HEK293T (cell line): ENCODE measurements around the gene TOP3A.

Experiments used
- CTCF ChIA-PET: fragments of 350-600 bp; formaldehyde crosslinking; extraction: SDS; loops from one replicate; lab custom pipeline; 2021; ENCODE audit warnings: antibody characterized with exemption, inconsistent platforms; lab: Yijun Ruan, JAX
- POLR2A ChIA-PET: fragments of 350-600 bp; formaldehyde crosslinking; extraction: SDS; loops from one replicate; lab custom pipeline; 2020; ENCODE audit warnings: antibody characterized with exemption, inconsistent platforms; lab: Yijun Ruan, JAX
- DNase-seq: peaks from one replicate; pipeline ENCODE4 v3.0.0; 2012; ENCODE audit warnings: mixed read lengths; ENCODE audit errors: extremely low spot score
- ARNT ChIP-seq: fragments of 450-650 bp; IDR thresholded peaks from 2 replicates; pipeline ENCODE4 v1.6.1; 2017; ENCODE audit warnings: mild to moderate bottlenecking
- BHLHE40 ChIP-seq: fragments of 450-650 bp; IDR thresholded peaks from 2 replicates; pipeline ENCODE4 v1.6.1; 2016; ENCODE audit warnings: mild to moderate bottlenecking, moderate library complexity, borderline replicate concordance
- CTBP1 ChIP-seq: fragments of 450-650 bp; IDR thresholded peaks from 2 replicates; pipeline ENCODE4 v1.6.1; 2016; ENCODE audit warnings: borderline replicate concordance
- ELF4 ChIP-seq: fragments of 450-650 bp; IDR thresholded peaks from 2 replicates; pipeline ENCODE4 v1.6.1; 2017; ENCODE audit warnings: antibody characterized with exemption
- FOXA1 ChIP-seq: fragments of 450-650 bp; IDR thresholded peaks from 2 replicates; pipeline ENCODE4 v1.6.1; 2016; ENCODE audit warnings: mild to moderate bottlenecking
- FOXK2 ChIP-seq: fragments of 450-650 bp; IDR thresholded peaks from 2 replicates; pipeline ENCODE4 v1.6.1; 2016; ENCODE audit warnings: mild to moderate bottlenecking
- FOXM1 ChIP-seq: fragments of 450-650 bp; IDR thresholded peaks from 2 replicates; pipeline ENCODE4 v1.6.1; 2017; ENCODE audit warnings: mild to moderate bottlenecking, borderline replicate concordance
- HDGF ChIP-seq: fragments of 450-650 bp; IDR thresholded peaks from 2 replicates; pipeline ENCODE4 v1.6.1; 2017; ENCODE audit warnings: antibody characterized with exemption, borderline replicate concordance
- L3MBTL2 ChIP-seq: fragments of 450-650 bp; conservative IDR thresholded peaks from 2 replicates; pipeline ENCODE4 v1.6.1; 2016; ENCODE audit warnings: mild to moderate bottlenecking
- LEF1 ChIP-seq: fragments of 450-650 bp; IDR thresholded peaks from 2 replicates; pipeline ENCODE4 v1.6.1; 2017; ENCODE audit warnings: mild to moderate bottlenecking, borderline replicate concordance
- NFRKB ChIP-seq: fragments of 450-650 bp; IDR thresholded peaks from 2 replicates; pipeline ENCODE4 v1.6.1; 2016; ENCODE audit warnings: mild to moderate bottlenecking, moderate library complexity
- PKNOX1 ChIP-seq: fragments of 450-650 bp; IDR thresholded peaks from 2 replicates; pipeline ENCODE4 v1.6.1; 2016
- SP1 ChIP-seq: fragments of 450-650 bp; IDR thresholded peaks from 2 replicates; pipeline ENCODE4 v1.6.1; 2017
- SUZ12 ChIP-seq: fragments of 450-650 bp; IDR thresholded peaks from 2 replicates; pipeline ENCODE4 v1.6.1; 2016; ENCODE audit warnings: mild to moderate bottlenecking
- TARDBP ChIP-seq: fragments of 450-650 bp; IDR thresholded peaks from 2 replicates; pipeline ENCODE4 v1.6.1; 2016
- ZNF384 ChIP-seq: fragments of 450-650 bp; IDR thresholded peaks from 2 replicates; pipeline ENCODE4 v1.6.1; 2016

TOP3A gene

GRCh38 chr17:18251204-18251603, 63.6 kb downstream of the TOP3A start:
- no peak for DNase-seq
- ChIA-PET POLR2A (no interaction called here), CTCF (no interaction called here)
- TF ChIP-seq SP1 = no peak
- TF ChIP-seq LEF1 = no peak
- no peak for TF ChIP-seq ELF4
- no peak for TF ChIP-seq ARNT
- no peak for TF ChIP-seq TARDBP
- TF ChIP-seq ZNF384 = no peak
- TF ChIP-seq FOXK2 = no peak
- no peak for TF ChIP-seq BHLHE40
- no peak for TF ChIP-seq FOXA1
- no peak for TF ChIP-seq NFRKB
- TF ChIP-seq HDGF = no peak
- no peak for TF ChIP-seq SUZ12

- ChIA-PET CTCF (no interaction called here), POLR2A (no interaction called here)
- TF ChIP-seq HDGF = no peak
- TF ChIP-seq CTBP1 = no peak
- TF ChIP-seq FOXM1 = no peak
- TF ChIP-seq NFRKB = no peak
- TF ChIP-seq L3MBTL2 = no peak
- no peak for TF ChIP-seq ELF4
- no peak for TF ChIP-seq SP1
- DNase-seq = no peak
These were observed 64.1 kb downstream of the TOP3A start for GRCh38 chr17:18250708-18251107.

- TF ChIP-seq ELF4 (no peak), ARNT (no peak), CTBP1 (no peak)
- no peak for DNase-seq
- ChIA-PET POLR2A (no interaction called here), CTCF (no interaction called here)
These were observed 64.5 kb downstream of the TOP3A start for GRCh38 chr17:18250259-18250658.

GRCh38 chr17:18248811-18249210, 66.0 kb downstream of the TOP3A start:
- POLR2A ChIA-PET = no interaction called here

GRCh38 chr17:18248300-18248731, 66.5 kb downstream of the TOP3A start:
- CTCF ChIA-PET = interaction anchor here (0.5 to 1.0 kb wide), 2 partner anchors 60 to 64 kb away, joined by 3 to 5 read pairs; no protein-coding TSS in a partner anchor
- TF ChIP-seq PKNOX1 (no peak), CTBP1 (no peak), L3MBTL2 (no peak), SP1 (no peak), ELF4 (no peak), TARDBP (no peak), ARNT (no peak), FOXM1 (no peak), LEF1 (no peak), FOXK2 (no peak), NFRKB (no peak), SUZ12 (no peak), HDGF (no peak), ZNF384 (no peak), FOXA1 (no peak), BHLHE40 (no peak)
- POLR2A ChIA-PET = no interaction called here
- peak; percentile 86 for DNase-seq

More at GRCh38 chr17:18248811-18249210, 66.0 kb downstream of the TOP3A start:
- CTCF ChIA-PET = interaction anchor here (1.0 kb wide), 1 partner anchor 64 kb away, joined by 3 read pairs; no protein-coding TSS in a partner anchor
- DNase-seq = no peak
- TF ChIP-seq HDGF = no peak
- no peak for TF ChIP-seq PKNOX1
- no peak for TF ChIP-seq SUZ12
- TF ChIP-seq FOXA1 = no peak
- no peak for TF ChIP-seq BHLHE40
- TF ChIP-seq SP1 = no peak
- TF ChIP-seq ELF4 = no peak
- TF ChIP-seq L3MBTL2 = no peak
- TF ChIP-seq TARDBP = no peak
- no peak for TF ChIP-seq CTBP1
- no peak for TF ChIP-seq FOXK2
- no peak for TF ChIP-seq FOXM1
- no peak for TF ChIP-seq ARNT
- no peak for TF ChIP-seq LEF1
- TF ChIP-seq NFRKB = no peak
- no peak for TF ChIP-seq ZNF384

- no peak for DNase-seq
- POLR2A ChIA-PET = no interaction called here
- CTCF ChIA-PET = no interaction called here
- no peak for TF ChIP-seq L3MBTL2
- no peak for TF ChIP-seq SP1
- no peak for TF ChIP-seq ARNT
- no peak for TF ChIP-seq PKNOX1
- TF ChIP-seq HDGF = no peak
These were observed 67.2 kb downstream of the TOP3A start for GRCh38 chr17:18247613-18248001.
